Esophagus squamous epithelium (tissue), 4 donors: ENCODE measurements around the gene CRHBP.

Source experiments
- CTCF ChIP-seq, 6 experiments: fragments of 450-650 bp in 4 of 6; fragments of 200-600 bp in 2 of 6; sonication (generic) in 2 of 6; IDR thresholded peaks; one replicate each; pipeline ENCODE4 v1.5.1; 2016 to 2019; ENCODE audit warnings: antibody characterized with exemption in 6 of 6, mild to moderate bottlenecking in 4 of 6, moderate library complexity in 4 of 6
- POLR2A ChIP-seq, 4 donors: fragments of 450-650 bp; IDR thresholded peaks; one replicate each; pipeline ENCODE4 v1.6.1; 2017; ENCODE audit warnings: antibody characterized with exemption in 4 of 4, mild to moderate bottlenecking in 4 of 4, moderate library complexity in 3 of 4

GRCh38 chr5:77008413-77008812 lies 55.6 kb downstream of the CRHBP start:
- TF ChIP-seq CTCF (IDR thresholded peaks at IDR 0.05) (no peak), POLR2A (IDR thresholded peaks at IDR 0.05) (no peak)
